Prostate gland (tissue), 2 donors: ENCODE data around the gene NIM1K. TPM values are rescaled to one million over a fixed set of nuclear protein-coding genes. Genes with fewer than 3 reads are reported as not detected.
"Not testable (repeated sequence)": the region's sequence is repeated elsewhere in the genome, so short reads cannot be mapped to it uniquely, and the experiment has no call there.

Source experiments
- DNase-seq: peaks from one replicate; pipeline ENCODE4 v3.0.0-alpha.2; 2019; ENCODE audit warnings: low spot score
- H3K27ac ChIP-seq, 2 donors: fragments of 200-600 bp; sonication (generic); 2 replicates each; pipeline ENCODE4 v1.5.1; 2017 to 2019
- H3K27me3 ChIP-seq: fragments of 200-600 bp; sonication (generic); replicated peaks from 2 replicates; pipeline ENCODE4 v1.5.1; 2019; ENCODE audit not compliant: insufficient read depth
- H3K36me3 ChIP-seq, 2 donors: fragments of 200-600 bp; sonication (generic); 1 replicate in 1 of 2; 2 replicates in 1 of 2; pipeline versions ENCODE4 v1.5.1 to v1.8.1; 2017 to 2019
- H3K4me1 ChIP-seq: fragments of 200-600 bp; sonication (generic); replicated peaks from 2 replicates; pipeline ENCODE4 v1.5.1; 2019
- H3K4me3 ChIP-seq, 2 donors: fragments of 200-600 bp; sonication (generic); 2 replicates each; pipeline ENCODE4 v1.5.1; 2017 to 2019
- H3K9me3 ChIP-seq: fragments of 200-600 bp; sonication (generic); 2 replicates; pipeline ENCODE4 v1.5.1; 2017
- CTCF ChIP-seq, 4 experiments: fragments of 200-600 bp in 2 of 4; fragments of 450-650 bp in 2 of 4; sonication (generic) in 2 of 4; IDR thresholded peaks; 1 replicate in 3 of 4; 2 replicates in 1 of 4; pipeline ENCODE4 v1.5.1; 2016 to 2019; ENCODE audit warnings: antibody characterized with exemption in 4 of 4, mild to moderate bottlenecking in 2 of 4, moderate library complexity in 2 of 4
- POLR2A ChIP-seq: fragments of 450-650 bp; IDR thresholded peaks from one replicate; pipeline ENCODE4 v1.6.1; 2016; ENCODE audit warnings: antibody characterized with exemption, mild to moderate bottlenecking
- POLR2AphosphoS5 ChIP-seq: sonication (generic); formaldehyde crosslinking; IDR thresholded peaks from one replicate; pipeline ENCODE4 v1.6.1; 2017; ENCODE audit warnings: antibody characterized with exemption
- WGBS: methylation state at CpG from one replicate; pipeline ENCODE4 v1.1.5; 2018; 5-methylcytosine and 5-hydroxymethylcytosine counted together
- intact Hi-C: fragments of 100-400 bp; cut with DNase I; formaldehyde crosslinking; loops from one replicate; pipeline ENCODE4 v1.14.2; 2022
- total RNA-seq, 2 donors: library from RNA; depleted of rRNA; stranded (reverse); fragments of >200 nt; gene quantifications; one replicate each; pipeline ENCODE4 v1.1.0, GENCODE V29; 2016

NIM1K gene
- total RNA-seq, 2 donors from 2014 or later: 0.14 TPM; not detected in 1

GRCh38 chr5:43255704-43256103 is 63.7 kb downstream of the NIM1K start:
- TF ChIP-seq POLR2A (no peak), POLR2AphosphoS5 (no peak), CTCF (IDR thresholded peaks at IDR 0.05) (no peak)
- no peaks in the 10 kb centered on the region for H3K36me3 ChIP-seq
- H3K27ac ChIP-seq: no peak overlapping the region
- H3K4me1 ChIP-seq: no peaks in the 10 kb centered on the region
- no peaks in the 10 kb centered on the region for H3K27me3 ChIP-seq
- intact Hi-C loops: no loop called here
- no peak overlapping the region for H3K4me3 ChIP-seq
- no peaks in the 10 kb centered on the region for H3K9me3 ChIP-seq
- DNase-seq: no peak
- 95% methylated on average over 2 of the region's 2 CpGs for WGBS

- Histone ChIP-seq H3K27ac (no peak overlapping the region), H3K9me3 (no peaks in the 10 kb centered on the region), H3K27me3 (no peaks in the 10 kb centered on the region), H3K36me3 (no peaks in the 10 kb centered on the region), H3K4me3 (no peak overlapping the region), H3K4me1 (no peaks in the 10 kb centered on the region)
- no peak for DNase-seq
- no peak for TF ChIP-seq POLR2A
- no peak for TF ChIP-seq CTCF (IDR thresholded peaks at IDR 0.05)
- no peak for TF ChIP-seq POLR2AphosphoS5
- intact Hi-C loops: no loop called here
- WGBS: 37% methylated on average over 2 of the region's 2 CpGs
Measured at GRCh38 chr5:43256261-43256966, 64.4 kb downstream of the NIM1K start.

GRCh38 chr5:43258116-43258515 is 66.1 kb downstream of the NIM1K start:
- intact Hi-C loops: no loop called here
- 89% methylated on average over 1 of the region's 1 CpG for WGBS
- Histone ChIP-seq H3K9me3 (no peaks in the 10 kb centered on the region), H3K4me1 (no peaks in the 10 kb centered on the region), H3K27me3 (no peaks in the 10 kb centered on the region), H3K36me3 (no peaks in the 10 kb centered on the region), H3K27ac (no peak overlapping the region), H3K4me3 (no peak overlapping the region)
- DNase-seq: no peak
- no peak for TF ChIP-seq POLR2AphosphoS5
- no peak for TF ChIP-seq CTCF (IDR thresholded peaks at IDR 0.05)
- no peak for TF ChIP-seq POLR2A

- H3K9me3 ChIP-seq, DNase-seq, H3K27ac ChIP-seq, H3K4me3 ChIP-seq, H3K27me3 ChIP-seq, intact Hi-C loops, H3K4me1 ChIP-seq, H3K36me3 ChIP-seq: not testable (repeated sequence)
- 89% methylated on average over 2 of the region's 2 CpGs for WGBS
Measured at GRCh38 chr5:43262269-43262668, 70.2 kb downstream of the NIM1K start.

GRCh38 chr5:43268188-43268820 is 76.3 kb downstream of the NIM1K start:
- intact Hi-C loops: no loop called here
- H3K27me3 ChIP-seq: no peaks in the 10 kb centered on the region
- H3K36me3 ChIP-seq: no peaks in the 10 kb centered on the region
- H3K9me3 ChIP-seq: no peaks in the 10 kb centered on the region
- DNase-seq: no peak
- no peak overlapping the region for H3K4me3 ChIP-seq
- TF ChIP-seq POLR2A (no peak), POLR2AphosphoS5 (no peak), CTCF (IDR thresholded peaks at IDR 0.05) (no peak)
- H3K4me1 ChIP-seq: no peaks in the 10 kb centered on the region
- H3K27ac ChIP-seq: no peak overlapping the region
- whole genome bisulfite sequencing: 100% methylated on average over 1 of the region's 1 CpG
